CD4-positive, alpha-beta T cell (primary cell): ENCODE measurements around the gene VPS33B. TPM values are rescaled to one million over a fixed set of nuclear protein-coding genes. Genes with fewer than 3 reads are reported as not detected.

Experiments
- ATAC-seq: fragments of 200-7000 bp; cut with Tn5 transposase; one replicate; pipeline ENCODE4 v1.10.0; 2022; ENCODE audit warnings: mild to moderate bottlenecking; ENCODE audit not compliant: poor library complexity
- CTCF ChIA-PET: fragments of 350-600 bp; sonication (Branson Sonifier 250); formaldehyde crosslinking; loops from one replicate; lab custom pipeline; 2021; ENCODE audit warnings: antibody characterized with exemption, inconsistent platforms; lab: Charles Lee
- POLR2A ChIA-PET: fragments of 350-600 bp; sonication (Branson Sonifier 250); formaldehyde crosslinking; loops from one replicate; lab custom pipeline; 2021; ENCODE audit warnings: antibody characterized with exemption, inconsistent platforms; lab: Charles Lee
- DNase-seq, 14 experiments: peaks; one replicate each; pipeline ENCODE4 v3.0.0-alpha.2; 2013 to 2020; ENCODE audit warnings: mixed read lengths in 2 of 14
- H3K27ac ChIP-seq, 2 donors: one replicate each; pipeline versions ENCODE4 v1.5.1 to v1.7.0; 2013; ENCODE audit warnings: low read length in 2 of 2, low read depth in 1 of 2, mild to moderate bottlenecking in 1 of 2
- H3K27me3 ChIP-seq, 2 experiments: 1 replicate in 1 of 2; 2 replicates in 1 of 2; pipeline versions ENCODE4 v1.6.1 to v1.7.0; 2013; ENCODE audit warnings: low read length in 2 of 2, control low read depth in 1 of 2, mild to moderate bottlenecking in 1 of 2, moderate library complexity in 1 of 2; ENCODE audit not compliant: insufficient read depth in 2 of 2, control insufficient read depth in 1 of 2
- H3K36me3 ChIP-seq: one replicate; pipeline ENCODE4 v1.6.1; 2013; ENCODE audit warnings: low read length, control low read depth; ENCODE audit not compliant: insufficient read depth
- H3K4me1 ChIP-seq: one replicate; pipeline ENCODE4 v1.6.1; 2013; ENCODE audit warnings: low read length, control low read depth; ENCODE audit not compliant: insufficient read depth
- H3K4me3 ChIP-seq: one replicate; pipeline ENCODE4 v1.5.1; 2013; ENCODE audit warnings: mild to moderate bottlenecking, low read length, moderate library complexity
- H3K9me3 ChIP-seq, 2 experiments: 1 replicate in 1 of 2; 2 replicates in 1 of 2; pipeline versions ENCODE4 v1.6.1 to v1.7.0; 2013; ENCODE audit warnings: low read length in 2 of 2, mild to moderate bottlenecking in 2 of 2, control low read depth in 1 of 2, moderate library complexity in 1 of 2; ENCODE audit not compliant: control insufficient read depth in 1 of 2, insufficient read depth in 1 of 2
- H3K27ac Mint-ChIP-seq: one replicate; pipeline ENCODE4 v1.8.0; 2020; ENCODE audit warnings: mixed read lengths
- H3K27me3 Mint-ChIP-seq: one replicate; pipeline ENCODE4 v1.8.0; 2021; ENCODE audit warnings: mixed read lengths
- H3K36me3 Mint-ChIP-seq: one replicate; pipeline ENCODE4 v1.8.0; 2021; ENCODE audit warnings: low read depth, mixed read lengths
- H3K4me1 Mint-ChIP-seq: one replicate; pipeline ENCODE4 v1.8.0; 2021; ENCODE audit warnings: low read depth, mixed read lengths
- H3K4me3 Mint-ChIP-seq: one replicate; pipeline ENCODE4 v1.8.0; 2020; ENCODE audit warnings: mild to moderate bottlenecking, mixed read lengths
- H3K9me3 Mint-ChIP-seq: one replicate; pipeline ENCODE4 v1.8.0; 2020; ENCODE audit warnings: mixed read lengths
- CTCF ChIP-seq: fragments of 200-600 bp; IDR thresholded peaks from one replicate; pipeline ENCODE4 v1.8.0; 2022; ENCODE audit warnings: antibody characterized with exemption, mild to moderate bottlenecking
- intact Hi-C, 2 experiments: fragments of 100-400 bp; cut with DNase I in 1 of 2; cut with micrococcal nuclease in 1 of 2; formaldehyde crosslinking; loops; one replicate each; pipeline versions ENCODE4 v1.15.1 to v1.9.0; 2023 to 2025; cut with DNase I, micrococcal nuclease
- total RNA-seq, 174 experiments: library from RNA in 2 of 174; stranded (reverse) in 2 of 174; gene quantifications; one replicate each; pipeline ENCODE4 v1.2.3 and lab custom pipeline; 2021 to 2026

VPS33B gene
- total RNA-seq, 2 experiments from 2014 or later = 17.2 to 23.8 TPM

DNA sequence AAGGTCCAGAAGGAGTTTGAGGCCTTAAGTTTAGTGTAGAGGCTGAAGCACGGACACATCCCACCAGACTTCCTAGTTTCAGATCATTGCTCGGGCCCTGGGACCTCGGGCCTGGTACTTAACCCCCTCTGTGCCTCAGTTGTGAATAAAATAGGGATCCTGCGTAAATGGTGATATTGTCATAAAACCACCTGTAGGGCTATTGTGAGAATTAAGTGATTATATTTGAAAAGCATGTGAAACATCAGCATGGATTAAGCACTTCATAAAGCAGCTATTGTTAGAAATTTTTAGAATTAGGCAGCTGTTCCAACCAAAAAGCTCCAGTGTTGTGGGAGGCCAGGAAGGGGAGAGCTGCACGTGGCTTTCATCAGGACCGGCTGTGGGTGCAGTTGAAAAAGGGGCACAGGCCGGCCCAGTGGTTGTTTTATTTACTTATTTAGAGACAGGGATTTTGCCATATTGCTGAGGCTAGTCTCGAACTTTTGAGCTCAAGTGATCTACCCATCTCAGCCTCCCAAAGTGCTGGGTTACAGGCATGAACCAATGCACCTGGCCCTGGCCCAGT is 63.3 kb downstream of the VPS33B start:
- no peak overlapping the region for H3K4me3 Mint-ChIP-seq
- no peaks in the 10 kb centered on the region for H3K9me3 Mint-ChIP-seq
- Histone ChIP-seq H3K27ac (no peak overlapping the region), H3K4me1 (peaks cover 24% of the 10 kb centered on the region), H3K36me3 (peaks cover 33% of the 10 kb centered on the region), H3K9me3 (no peaks in the 10 kb centered on the region), H3K4me3 (no peak overlapping the region), H3K27me3 (no peaks in the 10 kb centered on the region)
- ATAC-seq = no peak
- ChIA-PET CTCF (interaction anchor here (0.9 kb wide), 1 partner anchor 24 kb away, joined by 3 read pairs; the partner anchor contains the start of gene UNC45A), POLR2A (interaction anchor here (0.8 to 7.7 kb wide), 2 partner anchors 18 to 26 kb away, joined by 3 to 126 read pairs; partner anchors contain the start of genes HDDC3 and UNC45A)
- peaks cover 42% of the 10 kb centered on the region for H3K36me3 Mint-ChIP-seq
- no peak overlapping the region for H3K27ac Mint-ChIP-seq
- DNase-seq = no peak
- TF ChIP-seq CTCF = no peak
- no peaks in the 10 kb centered on the region for H3K27me3 Mint-ChIP-seq
- intact Hi-C loops = loop anchor here in 1 of 2 experiments (5.0 kb wide), 2 partner anchors 33 to 63 kb away; partner anchors contain the start of genes PRC1 and VPS33B
- peaks cover 9% of the 10 kb centered on the region for H3K4me1 Mint-ChIP-seq

GRCh38 chr15:90957791-90958190 is 64.6 kb downstream of the VPS33B start:
- H3K9me3 ChIP-seq = no peaks in the 10 kb centered on the region
- peaks cover 45% of the 10 kb centered on the region for H3K36me3 Mint-ChIP-seq
- ChIA-PET POLR2A (interaction anchor here (7.7 kb wide), 1 partner anchor 25 kb away, joined by 126 read pairs; the partner anchor contains the start of genes HDDC3 and UNC45A), CTCF (interaction anchor here (1.3 to 5.5 kb wide), 5 partner anchors 10 to 76 kb away, joined by 3 to 41 read pairs (median 11); partner anchors contain the start of genes HDDC3 and VPS33B)
- no peak overlapping the region for H3K4me3 ChIP-seq
- ATAC-seq (no peak), DNase-seq (peak in 1 of 14 experiments; percentile 11)
- H3K4me1 Mint-ChIP-seq = peaks cover 9% of the 10 kb centered on the region
- H3K27ac ChIP-seq = no peak overlapping the region
- H3K36me3 ChIP-seq = peaks cover 36% of the 10 kb centered on the region
- no peak overlapping the region for H3K27ac Mint-ChIP-seq
- intact Hi-C loops = loop anchor here (2.0 to 5.0 kb wide), 3 partner anchors 35 to 75 kb away; partner anchors contain the start of genes PRC1 (in 1 of the 2) and VPS33B (in 1 of the 2)
- H3K27me3 ChIP-seq = no peaks in the 10 kb centered on the region
- H3K27me3 Mint-ChIP-seq = no peaks in the 10 kb centered on the region
- H3K4me1 ChIP-seq = peaks cover 26% of the 10 kb centered on the region
- H3K9me3 Mint-ChIP-seq = no peaks in the 10 kb centered on the region
- TF ChIP-seq CTCF = no peak
- H3K4me3 Mint-ChIP-seq = peak overlapping the region; percentile 75

DNA sequence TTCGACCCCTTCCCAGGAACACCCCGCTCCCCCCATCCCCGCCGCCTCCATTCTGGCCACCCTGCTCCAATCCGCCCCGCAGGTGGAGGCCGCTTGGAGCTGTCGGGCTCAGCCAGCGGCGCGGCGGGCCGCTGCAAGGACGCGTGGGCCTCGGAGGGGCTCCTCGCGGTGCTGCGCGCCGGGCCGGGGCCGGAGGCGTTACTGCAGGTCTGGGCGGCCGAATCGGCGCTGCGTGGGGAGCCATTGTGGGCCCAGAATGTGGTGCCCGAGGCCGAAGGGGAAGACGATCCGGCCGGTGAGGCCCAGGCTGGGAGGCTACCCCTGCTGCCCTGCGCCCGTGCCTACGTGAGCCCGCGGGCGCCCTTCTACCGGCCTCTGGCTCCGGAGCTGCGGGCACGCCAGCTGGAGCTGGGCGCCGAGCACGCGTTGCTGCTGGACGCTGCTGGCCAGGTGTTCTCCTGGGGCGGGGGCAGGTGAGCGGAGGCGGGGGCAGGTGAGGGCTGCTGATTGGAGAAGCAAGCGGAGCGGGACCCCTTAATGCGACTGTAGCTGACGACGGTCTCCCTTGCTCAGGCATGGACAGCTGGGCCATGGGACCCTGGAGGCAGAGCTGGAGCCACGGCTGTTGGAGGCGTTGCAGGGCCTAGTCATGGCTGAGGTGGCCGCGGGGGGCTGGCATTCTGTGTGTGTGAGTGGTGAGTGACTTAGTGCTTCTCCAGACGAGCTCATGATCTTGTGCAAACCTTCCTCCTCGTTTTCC is 65.2 kb downstream of the VPS33B start:
- Mint-ChIP-seq H3K4me1 (peaks cover 9% of the 10 kb centered on the region), H3K4me3 (peak overlapping the region; percentile 75), H3K27ac (no peak overlapping the region), H3K36me3 (peaks cover 46% of the 10 kb centered on the region), H3K9me3 (no peaks in the 10 kb centered on the region), H3K27me3 (no peaks in the 10 kb centered on the region)
- no peak overlapping the region for H3K27ac ChIP-seq
- H3K36me3 ChIP-seq = peaks cover 39% of the 10 kb centered on the region
- H3K4me1 ChIP-seq = peaks cover 26% of the 10 kb centered on the region
- H3K9me3 ChIP-seq = no peaks in the 10 kb centered on the region
- CTCF ChIA-PET = interaction anchor here (0.5 to 5.5 kb wide), 14 partner anchors 11 to 1017 kb away, joined by 3 to 41 read pairs (median 4); partner anchors contain the start of genes HDDC3, UNC45A and VPS33B
- POLR2A ChIA-PET = interaction anchor here (7.7 kb wide), 1 partner anchor 24 kb away, joined by 126 read pairs; the partner anchor contains the start of genes HDDC3 and UNC45A
- no peak for TF ChIP-seq CTCF
- DNase-seq = peak in 1 of 14 experiments; percentile 39
- peak overlapping the region; percentile 30 for H3K4me3 ChIP-seq
- intact Hi-C loops = loop anchor here (2.0 to 5.0 kb wide), 3 partner anchors 35 to 76 kb away; partner anchors contain the start of genes PRC1 (in 1 of the 2) and VPS33B (in 1 of the 2)
- H3K27me3 ChIP-seq = no peaks in the 10 kb centered on the region
- no peak for ATAC-seq
